C4-2B (cell line): ENCODE results near the gene FAM72B.
"Not testable (repeated sequence)": the region's sequence is repeated elsewhere in the genome, so short reads cannot be mapped to it uniquely, and the experiment has no call there.

ENCODE experiments used
- CTCF ChIP-seq: fragments of 450-650 bp; conservative IDR thresholded peaks from 2 replicates; pipeline ENCODE4 v1.5.1; 2017; ENCODE audit warnings: mild to moderate bottlenecking
- ZFX ChIP-seq: fragments of 450-650 bp; IDR thresholded peaks from 2 replicates; pipeline ENCODE4 v1.6.1; 2017

GRCh38 chr1:121185140-121185708, 1.1 kb upstream of the FAM72B start:
- TF ChIP-seq CTCF, ZFX: not testable (repeated sequence)
